Endothelial cell of umbilical vein (primary cell): ENCODE measurements around the gene TRIM10. TPM values are rescaled to one million over a fixed set of nuclear protein-coding genes. Genes with fewer than 3 reads are reported as not detected.
"Not testable (repeated sequence)": the region's sequence is repeated elsewhere in the genome, so short reads cannot be mapped to it uniquely, and the experiment has no call there.

Source experiments
- BruUV-seq: library from RNA; stranded (reverse); fragments of 400-500 nt; replicated peaks from 2 replicates; lab custom pipeline; 2021; lab: Mats Ljungman, UMichigan
- CTCF ChIA-PET: fragments of 300-600, 350-600 bp; sonication (Branson Sonifier 250); formaldehyde crosslinking; loops from one replicate; lab custom pipeline; 2021; ENCODE audit warnings: antibody characterized with exemption, inconsistent platforms; lab: Charles Lee
- POLR2A ChIA-PET: fragments of 300-600, 350-600 bp; sonication (Branson Sonifier 250); formaldehyde crosslinking; loops from one replicate; lab custom pipeline; 2021; ENCODE audit warnings: antibody characterized with exemption, inconsistent platforms; lab: Charles Lee
- DNase-seq: peaks from one replicate; pipeline ENCODE4 v3.0.0-alpha.2; 2011; ENCODE audit warnings: low read depth, low spot score
- FAIRE-seq: peaks from 2 replicates; lab custom pipeline; 2011; peaks lifted over from hg19 to GRCh38; lab: Jason Lieb, UNC
- H2AFZ ChIP-seq: 2 replicates; pipeline ENCODE4 v1.6.0; 2012; ENCODE audit warnings: low read depth, low read length, control low read depth, inconsistent platforms
- H3K27ac ChIP-seq: 2 replicates; pipeline ENCODE4 v1.5.1; 2011; ENCODE audit warnings: low read depth, mild to moderate bottlenecking, control low read depth, low read length, moderate library complexity; ENCODE audit not compliant: insufficient read depth
- H3K27me3 ChIP-seq, 2 experiments: 2 replicates each; pipeline versions ENCODE4 v1.6.0 to v1.6.1; 2011; ENCODE audit warnings: low read length in 2 of 2, mixed read lengths in 1 of 2; ENCODE audit not compliant: control insufficient read depth in 2 of 2, insufficient read depth in 2 of 2
- H3K36me3 ChIP-seq, 2 experiments: 2 replicates in 1 of 2; 3 replicates in 1 of 2; pipeline ENCODE4 v1.5.1; 2011; ENCODE audit warnings: low read length in 2 of 2, mild to moderate bottlenecking in 1 of 2, moderate library complexity in 1 of 2; ENCODE audit not compliant: control insufficient read depth in 2 of 2, insufficient read depth in 2 of 2; ENCODE audit errors: extremely low read depth in 1 of 2
- H3K4me1 ChIP-seq: 3 replicates; pipeline ENCODE4 v1.5.1; 2011; ENCODE audit warnings: mild to moderate bottlenecking, low read length; ENCODE audit not compliant: control insufficient read depth, insufficient read depth; ENCODE audit errors: extremely low read depth
- H3K4me2 ChIP-seq: 2 replicates; pipeline ENCODE4 v1.6.1; 2011; ENCODE audit warnings: low read length, control low read depth, mixed read lengths; ENCODE audit not compliant: insufficient read depth
- H3K4me3 ChIP-seq, 3 experiments: fragments of 200-600 bp in 1 of 3; sonication (generic), shearing (Covaris generic) in 1 of 3; replicated peaks in 1 of 3; 2 replicates each; pipeline ENCODE4 v1.5.1; 2011 to 2016; ENCODE audit warnings: control low read depth in 3 of 3, low read length in 3 of 3, mild to moderate bottlenecking in 2 of 3, inconsistent platforms in 1 of 3, low read depth in 1 of 3, moderate library complexity in 1 of 3; ENCODE audit not compliant: insufficient read depth in 1 of 3
- H3K79me2 ChIP-seq: 2 replicates; pipeline ENCODE4 v1.6.0; 2012; ENCODE audit warnings: low read length, inconsistent platforms; ENCODE audit not compliant: control insufficient read depth, insufficient read depth
- H3K9ac ChIP-seq: replicated peaks from 2 replicates; pipeline ENCODE3; 2011; ENCODE audit warnings: low read length, control low read depth; ENCODE audit not compliant: insufficient read depth; ENCODE audit errors: extremely low read depth
- H3K9me1 ChIP-seq: replicated peaks from 3 replicates; pipeline ENCODE4 v1.6.0; 2011; ENCODE audit warnings: mild to moderate bottlenecking, low read length; ENCODE audit not compliant: control insufficient read depth, insufficient read depth; ENCODE audit errors: extremely low read depth
- H3K9me3 ChIP-seq: replicated peaks from 2 replicates; pipeline ENCODE4 v1.5.1; 2012; ENCODE audit warnings: low read length, inconsistent platforms; ENCODE audit not compliant: control insufficient read depth, insufficient read depth
- H4K20me1 ChIP-seq: replicated peaks from 2 replicates; pipeline ENCODE3; 2011; ENCODE audit warnings: mild to moderate bottlenecking, low read length; ENCODE audit not compliant: control insufficient read depth, insufficient read depth; ENCODE audit errors: extremely low read depth
- MYC ChIP-seq: IDR thresholded peaks from one replicate; pipeline ENCODE4 v1.6.1; 2011; ENCODE audit warnings: mild to moderate bottlenecking, low read depth, low read length
- dilution Hi-C: fragments of 300-500 bp; cut with MboI; formaldehyde crosslinking; loops from one replicate; pipeline ENCODE4 v1.15.0; 2019; ENCODE audit warnings: low sequenced_read_pairs; ENCODE audit not compliant: extremely low pct_ligation_motif_present
- intact Hi-C: fragments of 100-400 bp; cut with micrococcal nuclease; formaldehyde crosslinking; loops from one replicate; pipeline ENCODE4 v1.10.0; 2022
- polyA plus RNA-seq, 4 experiments: library from polyadenylated mRNA; depleted of rRNA in 3 of 4; stranded (reverse) in 3 of 4; unstranded in 1 of 4; fragments of >200 nt; gene quantifications; 2 replicates each; pipeline versions ENCODE4 v1.2.1 to v1.2.3, GENCODE V29; 2011 to 2012; ENCODE audit warnings: missing spikeins in 1 of 4
- total RNA-seq: library from RNA; stranded (reverse); gene quantifications from 2 replicates; pipeline ENCODE4 v1.2.3, GENCODE V29; 2021

TRIM10 gene
- total and polyA plus RNA-seq, 2 donors (not counting 3 experiments of a cell fraction or from before 2014, with no cell fraction given), result not detected

GRCh38 chr6:30142665-30143064, 18.3 kb downstream of the TRIM10 start:
- peaks cover 21 to 42% of the 10 kb centered on the region in 2 experiments for H3K27me3 ChIP-seq
- dilution Hi-C loops, result no loop called here
- H3K36me3 ChIP-seq, result no peaks in the 10 kb centered on the region

GRCh38 chr6:30140240-30140639, 20.8 kb downstream of the TRIM10 start:
- H3K4me1 ChIP-seq, H2AFZ ChIP-seq, BruUV-seq, H3K36me3 ChIP-seq, dilution Hi-C loops, H3K27ac ChIP-seq, H3K4me3 ChIP-seq, intact Hi-C loops, H3K79me2 ChIP-seq, H3K9me1 ChIP-seq, H3K4me2 ChIP-seq, POLR2A ChIA-PET, H3K9me3 ChIP-seq, DNase-seq, FAIRE-seq, H3K9ac ChIP-seq, H4K20me1 ChIP-seq: not testable (repeated sequence)
- CTCF ChIA-PET, result interaction anchor here (0.8 kb wide), 1 partner anchor 9 kb away, joined by 3 read pairs; no protein-coding TSS in a partner anchor
- peaks cover 21 to 46% of the 10 kb centered on the region in 2 experiments for H3K27me3 ChIP-seq

More at GRCh38 chr6:30142665-30143064, 18.3 kb downstream of the TRIM10 start:
- Histone ChIP-seq H3K9me3 (no peaks in the 10 kb centered on the region), H2AFZ (no peak overlapping the region), H3K9me1 (no peaks in the 10 kb centered on the region), H3K4me3 (no peak overlapping the region), H3K4me2 (no peak overlapping the region), H3K27ac (no peak overlapping the region), H4K20me1 (no peaks in the 10 kb centered on the region), H3K9ac (no peak overlapping the region), H3K79me2 (no peaks in the 10 kb centered on the region), H3K4me1 (no peaks in the 10 kb centered on the region)
- ChIA-PET POLR2A (no interaction called here), CTCF (interaction anchor here (0.9 to 2.9 kb wide), 3 partner anchors 10 to 40 kb away, joined by 4 to 11 read pairs (median 7); no protein-coding TSS in a partner anchor)
- TF ChIP-seq MYC, result no peak
- intact Hi-C loops, result no loop called here
- BruUV-seq, result no TSS peak
- FAIRE-seq (no peak), DNase-seq (no peak)
